K562 (cell line): ENCODE results near the gene PTAR1. TPM values are rescaled to one million over a fixed set of nuclear protein-coding genes. Genes with fewer than 3 reads are reported as not detected.

Source experiments
- KAT8 ChIP-seq: fragments of 450-650 bp; IDR thresholded peaks from 2 replicates; pipeline ENCODE4 v1.6.1; 2016; ENCODE audit warnings: low read depth, mild to moderate bottlenecking
- KDM2B ChIP-seq: fragments of 250-450 bp; sonication (Bioruptor Pico); IDR thresholded peaks from 2 replicates; pipeline ENCODE4 v1.8.0; 2021; ENCODE audit warnings: mild to moderate bottlenecking, moderate library complexity
- KHSRP ChIP-seq: fragments of 450-650 bp; IDR thresholded peaks from 2 replicates; pipeline ENCODE4 v1.6.1; 2017
- MTA1 ChIP-seq: fragments of 450-650 bp; IDR thresholded peaks from 2 replicates; pipeline ENCODE4 v1.6.1; 2017; ENCODE audit warnings: borderline replicate concordance
- NONO ChIP-seq, 2 experiments: fragments of 200-400 bp in 1 of 2; fragments of 450-650 bp in 1 of 2; formaldehyde crosslinking in 1 of 2; IDR thresholded peaks; 2 replicates each; pipeline ENCODE4 v1.6.1; 2017; ENCODE audit warnings: low read depth in 2 of 2, mild to moderate bottlenecking in 2 of 2, moderate library complexity in 2 of 2, low read length in 1 of 2
- PHF8 ChIP-seq: fragments of 200-600 bp; sonication (generic); IDR thresholded peaks from 2 replicates; pipeline ENCODE4 v1.6.1; 2012; ENCODE audit warnings: mixed run types, mild to moderate bottlenecking, inconsistent platforms, low read length, moderate library complexity, borderline replicate concordance
- SMAD2 ChIP-seq: fragments of 150-350 bp; IDR thresholded peaks from 2 replicates; pipeline ENCODE4 v1.6.1; 2014; ENCODE audit warnings: low read depth, mild to moderate bottlenecking, low read length
- TEAD1 ChIP-seq, 2 experiments: fragments of 450-650 bp in 1 of 2; sonication (generic) in 1 of 2; formaldehyde crosslinking; IDR thresholded peaks; 2 replicates each; pipeline versions ENCODE4 v1.4.0 to v1.8.0; 2020 to 2022; ENCODE audit warnings: mild to moderate bottlenecking in 2 of 2, missing genetic modification reagents in 1 of 2
- YBX1 ChIP-seq: fragments of 450-650 bp; IDR thresholded peaks from 2 replicates; pipeline ENCODE4 v1.7.1; 2016; ENCODE audit warnings: mild to moderate bottlenecking
- ZFP30 ChIP-seq: fragments of 250-450 bp; sonication (Bioruptor Pico); IDR thresholded peaks from 2 replicates; pipeline ENCODE4 v1.8.0; 2022; ENCODE audit warnings: moderate library complexity, mild to moderate bottlenecking, inconsistent platforms, borderline replicate concordance
- ZSCAN32 ChIP-seq: fragments of 450-650 bp; formaldehyde crosslinking; IDR thresholded peaks from 2 replicates; pipeline ENCODE4 v1.4.0; 2020; ENCODE audit warnings: mild to moderate bottlenecking, moderate library complexity
- polyA plus RNA-seq, 8 experiments: library from polyadenylated mRNA; depleted of rRNA in 4 of 8; stranded (reverse) in 5 of 8; unstranded in 3 of 8; fragments of >200 nt; fragmentation: Nextera tagmentation in 2 of 8; fragmentation: Illumina TruSeq in 1 of 8; extraction: Ambion mirVana in 2 of 8; extraction: Trizol in 1 of 8; gene quantifications; 2 replicates each; pipeline versions ENCODE4 v1.2.1 to v1.2.3, GENCODE V29; 2011 to 2014; ENCODE audit warnings: inconsistent platforms in 1 of 8, missing spikeins in 1 of 8
- total RNA-seq, 7 experiments: library from RNA; depleted of rRNA in 6 of 7; stranded (reverse); fragments of >200 nt in 6 of 7; fragmentation: Illumina TruSeq in 2 of 7; extraction: Trizol in 2 of 7; gene quantifications; 2 replicates each; pipeline versions ENCODE4 v1.2.1 to v1.2.3, GENCODE V29; 2011 to 2021; ENCODE audit warnings: low replicate concordance in 1 of 7
- TF ChIP-seq, protein P1 (sequence below), 2 experiments: fragments of 450-650 bp; formaldehyde crosslinking in 1 of 2; IDR thresholded peaks; 2 replicates each; pipeline versions ENCODE4 v1.4.0 to v1.6.1; 2014 to 2020; ENCODE audit warnings: mild to moderate bottlenecking in 2 of 2, borderline replicate concordance in 1 of 2, low read depth in 1 of 2
- TF ChIP-seq, protein P2 (sequence below): fragments of 450-650 bp; IDR thresholded peaks from 2 replicates; pipeline ENCODE4 v1.6.1; 2016; ENCODE audit warnings: mild to moderate bottlenecking
- TF ChIP-seq, protein P3 (sequence below): fragments of 250-450 bp; sonication (Bioruptor Pico); IDR thresholded peaks from 2 replicates; pipeline ENCODE4 v1.6.1; 2021; ENCODE audit warnings: mild to moderate bottlenecking

Gene PTAR1
- total and polyA plus RNA-seq, 9 of the 15 experiments (the other 6 are each of a cell fraction or from before 2014, with no cell fraction given) = 10.1 to 48.0 (median 28.0) TPM

DNA sequence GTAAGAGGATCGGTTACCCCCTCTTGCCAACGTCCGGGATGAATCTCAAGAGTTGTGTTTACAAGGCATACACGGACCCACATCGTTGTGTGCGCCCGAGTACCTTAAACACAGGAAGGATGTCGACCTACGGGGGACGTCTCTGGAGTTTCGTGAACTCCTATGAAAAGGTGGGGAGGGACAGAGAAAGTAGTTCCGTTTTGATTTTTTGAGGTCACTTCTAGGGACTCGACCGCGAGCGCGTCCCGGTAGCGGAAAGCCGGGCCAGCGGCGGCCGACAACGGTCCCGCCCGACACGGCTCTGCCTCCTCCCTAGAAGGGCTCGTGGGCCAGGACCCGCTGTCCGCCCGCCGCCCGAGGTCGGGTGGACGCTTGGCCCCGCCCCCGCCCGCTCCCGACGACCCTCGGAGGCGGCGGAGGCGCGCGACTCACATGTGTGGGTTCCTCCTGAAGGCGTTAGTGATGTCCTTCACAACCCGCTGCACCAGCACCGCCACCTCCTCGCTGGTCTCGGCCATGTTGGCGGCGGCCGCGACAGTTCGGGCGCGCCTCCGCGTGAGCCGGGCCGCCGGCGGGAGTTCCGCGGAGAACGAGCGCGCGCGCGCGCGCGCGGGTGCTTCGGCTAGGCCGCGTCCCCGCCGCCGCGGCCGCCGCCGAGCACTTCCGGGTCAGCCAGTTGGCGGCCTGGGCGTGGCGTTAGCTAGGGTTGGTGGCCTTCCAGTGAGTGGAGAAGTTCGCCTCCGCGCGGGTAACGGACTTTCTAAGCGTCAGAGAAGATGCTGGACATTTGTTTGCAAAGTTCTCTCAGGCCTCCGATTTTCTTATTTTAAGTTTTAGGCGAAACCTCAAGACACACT lies at the start of gene PTAR1 (continued):
- TF ChIP-seq, protein P1, sequence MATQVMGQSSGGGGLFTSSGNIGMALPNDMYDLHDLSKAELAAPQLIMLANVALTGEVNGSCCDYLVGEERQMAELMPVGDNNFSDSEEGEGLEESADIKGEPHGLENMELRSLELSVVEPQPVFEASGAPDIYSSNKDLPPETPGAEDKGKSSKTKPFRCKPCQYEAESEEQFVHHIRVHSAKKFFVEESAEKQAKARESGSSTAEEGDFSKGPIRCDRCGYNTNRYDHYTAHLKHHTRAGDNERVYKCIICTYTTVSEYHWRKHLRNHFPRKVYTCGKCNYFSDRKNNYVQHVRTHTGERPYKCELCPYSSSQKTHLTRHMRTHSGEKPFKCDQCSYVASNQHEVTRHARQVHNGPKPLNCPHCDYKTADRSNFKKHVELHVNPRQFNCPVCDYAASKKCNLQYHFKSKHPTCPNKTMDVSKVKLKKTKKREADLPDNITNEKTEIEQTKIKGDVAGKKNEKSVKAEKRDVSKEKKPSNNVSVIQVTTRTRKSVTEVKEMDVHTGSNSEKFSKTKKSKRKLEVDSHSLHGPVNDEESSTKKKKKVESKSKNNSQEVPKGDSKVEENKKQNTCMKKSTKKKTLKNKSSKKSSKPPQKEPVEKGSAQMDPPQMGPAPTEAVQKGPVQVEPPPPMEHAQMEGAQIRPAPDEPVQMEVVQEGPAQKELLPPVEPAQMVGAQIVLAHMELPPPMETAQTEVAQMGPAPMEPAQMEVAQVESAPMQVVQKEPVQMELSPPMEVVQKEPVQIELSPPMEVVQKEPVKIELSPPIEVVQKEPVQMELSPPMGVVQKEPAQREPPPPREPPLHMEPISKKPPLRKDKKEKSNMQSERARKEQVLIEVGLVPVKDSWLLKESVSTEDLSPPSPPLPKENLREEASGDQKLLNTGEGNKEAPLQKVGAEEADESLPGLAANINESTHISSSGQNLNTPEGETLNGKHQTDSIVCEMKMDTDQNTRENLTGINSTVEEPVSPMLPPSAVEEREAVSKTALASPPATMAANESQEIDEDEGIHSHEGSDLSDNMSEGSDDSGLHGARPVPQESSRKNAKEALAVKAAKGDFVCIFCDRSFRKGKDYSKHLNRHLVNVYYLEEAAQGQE (IDR thresholded peaks at IDR 0.05; ENCODE audit: borderline replicate concordance) = no peak
- TF ChIP-seq, protein P1 (CRISPR knock-in tag; IDR thresholded peaks at IDR 0.05; ENCODE audit: low read depth) = no peak
- no peak for TF ChIP-seq YBX1
- TF ChIP-seq MTA1 = no peak
- no peak for TF ChIP-seq TEAD1 (CRISPR knock-in tag; IDR thresholded peaks at IDR 0.05)
- no peak for TF ChIP-seq KDM2B (CRISPR knock-in tag)
- no peak for TF ChIP-seq ZFP30
- TF ChIP-seq, protein P2, sequence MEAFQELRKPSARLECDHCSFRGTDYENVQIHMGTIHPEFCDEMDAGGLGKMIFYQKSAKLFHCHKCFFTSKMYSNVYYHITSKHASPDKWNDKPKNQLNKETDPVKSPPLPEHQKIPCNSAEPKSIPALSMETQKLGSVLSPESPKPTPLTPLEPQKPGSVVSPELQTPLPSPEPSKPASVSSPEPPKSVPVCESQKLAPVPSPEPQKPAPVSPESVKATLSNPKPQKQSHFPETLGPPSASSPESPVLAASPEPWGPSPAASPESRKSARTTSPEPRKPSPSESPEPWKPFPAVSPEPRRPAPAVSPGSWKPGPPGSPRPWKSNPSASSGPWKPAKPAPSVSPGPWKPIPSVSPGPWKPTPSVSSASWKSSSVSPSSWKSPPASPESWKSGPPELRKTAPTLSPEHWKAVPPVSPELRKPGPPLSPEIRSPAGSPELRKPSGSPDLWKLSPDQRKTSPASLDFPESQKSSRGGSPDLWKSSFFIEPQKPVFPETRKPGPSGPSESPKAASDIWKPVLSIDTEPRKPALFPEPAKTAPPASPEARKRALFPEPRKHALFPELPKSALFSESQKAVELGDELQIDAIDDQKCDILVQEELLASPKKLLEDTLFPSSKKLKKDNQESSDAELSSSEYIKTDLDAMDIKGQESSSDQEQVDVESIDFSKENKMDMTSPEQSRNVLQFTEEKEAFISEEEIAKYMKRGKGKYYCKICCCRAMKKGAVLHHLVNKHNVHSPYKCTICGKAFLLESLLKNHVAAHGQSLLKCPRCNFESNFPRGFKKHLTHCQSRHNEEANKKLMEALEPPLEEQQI = no peak
- TF ChIP-seq, protein P3, sequence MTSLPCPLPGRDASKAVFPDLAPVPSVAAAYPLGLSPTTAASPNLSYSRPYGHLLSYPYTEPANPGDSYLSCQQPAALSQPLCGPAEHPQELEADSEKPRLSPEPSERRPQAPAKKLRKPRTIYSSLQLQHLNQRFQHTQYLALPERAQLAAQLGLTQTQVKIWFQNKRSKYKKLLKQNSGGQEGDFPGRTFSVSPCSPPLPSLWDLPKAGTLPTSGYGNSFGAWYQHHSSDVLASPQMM (CRISPR knock-in tag) = no peak
- TF ChIP-seq NONO (IDR thresholded peaks at IDR 0.05; ENCODE audit: low read depth in 2 of 2, low read length in 1 of 2) = peak in 1 of 2 experiments; percentile 17; a peak in 1 of 4 replicates
- TF ChIP-seq KAT8 = no peak
- peak; percentile 91; the same call in 1 of the 2 replicates for TF ChIP-seq PHF8
- no peak for TF ChIP-seq KHSRP
- no peak for TF ChIP-seq SMAD2
- TF ChIP-seq ZSCAN32 (CRISPR knock-in tag) = no peak
